Osteoblast (primary cell): ENCODE data around the gene ZNF774. TPM values are rescaled to one million over a fixed set of nuclear protein-coding genes. Genes with fewer than 3 reads are reported as not detected.

Source experiments
- DNase-seq: peaks from one replicate; pipeline ENCODE4 v3.0.0; 2011; ENCODE audit warnings: low spot score, mixed read lengths; ENCODE audit not compliant: insufficient read length; ENCODE audit errors: missing footprints
- H2AFZ ChIP-seq: 2 replicates; pipeline ENCODE4 v1.6.0; 2011; ENCODE audit warnings: mild to moderate bottlenecking, low read length
- H3K27ac ChIP-seq: 2 replicates; pipeline ENCODE4 v1.5.1; 2011; ENCODE audit warnings: mild to moderate bottlenecking, low read depth, low read length, moderate library complexity
- H3K27me3 ChIP-seq: 2 replicates; pipeline ENCODE4 v1.6.0; 2012; ENCODE audit warnings: mild to moderate bottlenecking, control low read depth, inconsistent platforms, low read length, moderate library complexity; ENCODE audit not compliant: insufficient read depth
- H3K36me3 ChIP-seq: 2 replicates; pipeline ENCODE4 v1.5.1; 2011; ENCODE audit warnings: mild to moderate bottlenecking, low read length, control low read depth, moderate library complexity; ENCODE audit not compliant: insufficient read depth
- H3K4me1 ChIP-seq: 2 replicates; pipeline ENCODE4 v1.5.1; 2011; ENCODE audit warnings: mild to moderate bottlenecking, low read length, control low read depth, moderate library complexity; ENCODE audit not compliant: insufficient read depth
- H3K4me2 ChIP-seq: 2 replicates; pipeline ENCODE4 v1.6.0; 2011; ENCODE audit warnings: mild to moderate bottlenecking, low read length; ENCODE audit not compliant: insufficient read depth
- H3K4me3 ChIP-seq: fragments of 200-600 bp; sonication (generic); 3 replicates; pipeline ENCODE4 v1.5.1; 2012; ENCODE audit warnings: mild to moderate bottlenecking, low read length, inconsistent platforms; ENCODE audit not compliant: insufficient read depth
- H3K79me2 ChIP-seq: 2 replicates; pipeline ENCODE4 v1.6.0; 2012; ENCODE audit warnings: mild to moderate bottlenecking, low read length, control low read depth, inconsistent platforms; ENCODE audit not compliant: insufficient read depth
- H3K9me3 ChIP-seq: 2 replicates; pipeline ENCODE4 v1.5.1; 2011; ENCODE audit warnings: low read depth, low read length, control low read depth
- H4K20me1 ChIP-seq: 2 replicates; pipeline ENCODE4 v1.6.0; 2012; ENCODE audit warnings: mild to moderate bottlenecking, low read length, control low read depth; ENCODE audit not compliant: insufficient read depth
- total RNA-seq: library from RNA; depleted of rRNA; stranded (reverse); fragments of >200 nt; gene quantifications from 2 replicates; pipeline ENCODE4 v1.2.3, GENCODE V29; 2012
- TF ChIP-seq, protein P1 (sequence below): IDR thresholded peaks from 2 replicates; pipeline ENCODE4 v1.5.1; 2011; ENCODE audit warnings: mild to moderate bottlenecking, low read depth, low read length, moderate library complexity; ENCODE audit errors: extremely low read depth

The ZNF774 gene
- total RNA-seq, 1 donor: 1.8 TPM

DNA sequence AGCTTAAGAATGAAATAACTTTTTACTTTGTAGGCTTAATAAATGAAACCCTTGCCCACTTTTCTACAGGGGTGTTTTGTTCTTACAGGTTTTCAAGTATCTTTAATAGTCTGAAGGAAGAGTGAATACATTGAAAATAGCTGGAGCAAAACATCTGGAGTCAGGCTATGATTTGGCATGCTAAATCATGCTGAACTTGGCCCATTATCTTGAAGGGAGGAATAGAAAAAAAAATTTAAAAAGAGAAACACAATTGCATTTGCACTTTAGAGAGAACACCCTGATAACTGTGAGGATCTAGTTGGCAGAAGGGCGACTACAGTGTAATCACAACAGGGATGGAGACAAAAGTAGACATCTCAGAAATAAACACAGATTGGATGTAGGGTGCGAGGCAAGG lies 34.1 kb downstream of the ZNF774 start:
- Histone ChIP-seq H3K36me3 (peaks cover 8% of the 10 kb centered on the region), H3K4me2 (no peak overlapping the region), H3K9me3 (no peaks in the 10 kb centered on the region), H3K27me3 (no peaks in the 10 kb centered on the region), H3K4me1 (peaks cover 13% of the 10 kb centered on the region), H3K79me2 (peaks cover 32% of the 10 kb centered on the region), H2AFZ (no peak overlapping the region), H3K4me3 (no peak overlapping the region), H4K20me1 (peaks cover 7% of the 10 kb centered on the region), H3K27ac (no peak overlapping the region)
- TF ChIP-seq, protein P1, sequence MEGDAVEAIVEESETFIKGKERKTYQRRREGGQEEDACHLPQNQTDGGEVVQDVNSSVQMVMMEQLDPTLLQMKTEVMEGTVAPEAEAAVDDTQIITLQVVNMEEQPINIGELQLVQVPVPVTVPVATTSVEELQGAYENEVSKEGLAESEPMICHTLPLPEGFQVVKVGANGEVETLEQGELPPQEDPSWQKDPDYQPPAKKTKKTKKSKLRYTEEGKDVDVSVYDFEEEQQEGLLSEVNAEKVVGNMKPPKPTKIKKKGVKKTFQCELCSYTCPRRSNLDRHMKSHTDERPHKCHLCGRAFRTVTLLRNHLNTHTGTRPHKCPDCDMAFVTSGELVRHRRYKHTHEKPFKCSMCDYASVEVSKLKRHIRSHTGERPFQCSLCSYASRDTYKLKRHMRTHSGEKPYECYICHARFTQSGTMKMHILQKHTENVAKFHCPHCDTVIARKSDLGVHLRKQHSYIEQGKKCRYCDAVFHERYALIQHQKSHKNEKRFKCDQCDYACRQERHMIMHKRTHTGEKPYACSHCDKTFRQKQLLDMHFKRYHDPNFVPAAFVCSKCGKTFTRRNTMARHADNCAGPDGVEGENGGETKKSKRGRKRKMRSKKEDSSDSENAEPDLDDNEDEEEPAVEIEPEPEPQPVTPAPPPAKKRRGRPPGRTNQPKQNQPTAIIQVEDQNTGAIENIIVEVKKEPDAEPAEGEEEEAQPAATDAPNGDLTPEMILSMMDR: no peak
- DNase-seq: no peak

DNA sequence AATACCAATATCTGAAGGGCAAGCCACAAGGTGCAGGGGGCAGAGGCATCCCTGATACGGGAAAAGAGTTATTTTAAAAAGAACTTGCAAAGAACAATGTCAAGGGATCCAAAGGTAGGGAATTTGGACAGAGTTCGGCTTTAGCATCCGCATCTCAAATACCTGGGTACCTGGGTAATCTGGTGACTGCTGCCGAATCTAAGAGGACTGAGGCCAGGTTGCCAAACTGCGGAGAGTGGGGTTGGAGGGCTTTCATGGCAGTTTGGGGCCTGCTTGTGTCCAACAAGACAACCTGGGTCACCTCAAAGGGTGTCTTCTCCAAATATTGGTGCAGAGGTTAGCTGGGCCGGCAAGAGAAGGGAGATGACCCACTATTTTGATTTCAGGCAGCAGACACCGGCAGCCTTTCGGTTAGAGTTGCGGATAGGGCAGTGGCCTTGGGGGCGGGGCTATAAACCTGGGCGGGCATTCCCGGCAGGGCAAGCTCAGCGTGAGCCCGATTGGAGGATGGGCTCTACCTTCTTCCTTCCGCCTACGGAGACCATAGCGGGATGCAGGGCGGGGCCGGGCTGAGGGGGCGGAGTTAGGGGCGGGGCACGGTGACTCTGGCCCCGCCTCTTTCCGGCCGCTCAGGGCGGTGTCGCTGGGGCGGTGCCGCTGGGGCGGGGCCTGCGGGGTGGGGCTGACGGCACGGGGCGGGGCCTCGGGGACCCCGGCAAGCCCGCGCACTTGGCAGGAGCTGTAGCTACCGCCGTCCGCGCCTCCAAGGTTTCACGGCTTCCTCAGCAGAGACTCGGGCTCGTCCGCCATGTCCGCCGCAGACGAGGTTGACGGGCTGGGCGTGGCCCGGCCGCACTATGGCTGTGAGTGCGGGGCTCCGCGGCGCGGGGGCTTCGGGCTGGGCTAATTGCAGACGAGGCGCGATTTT lies 35.7 kb downstream of the ZNF774 start, which contains the start of gene IQGAP1:
Gene IQGAP1 (plus strand): TSS at position 709 of the 928 bp plus-strand sequence. CDS start 100 bp downstream, at position 809.
- TF ChIP-seq, protein P1: no peak
- no peaks in the 10 kb centered on the region for H3K9me3 ChIP-seq
- DNase-seq: peak; percentile 97
- peaks cover 13% of the 10 kb centered on the region for H3K4me1 ChIP-seq
- peak within 1 kb of the TSS; percentile 98 for H2AFZ ChIP-seq
- peak within 1 kb of the TSS; percentile 98 for H3K4me2 ChIP-seq
- peaks cover 47% of the 10 kb centered on the region for H3K79me2 ChIP-seq
- H3K36me3 ChIP-seq: peaks cover 20% of the 10 kb centered on the region
- peaks cover 13% of the 10 kb centered on the region for H4K20me1 ChIP-seq
- H3K27ac ChIP-seq: peak within 1 kb of the TSS; percentile 84
- H3K4me3 ChIP-seq: peak within 1 kb of the TSS; percentile 74
- H3K27me3 ChIP-seq: no peaks in the 10 kb centered on the region

DNA sequence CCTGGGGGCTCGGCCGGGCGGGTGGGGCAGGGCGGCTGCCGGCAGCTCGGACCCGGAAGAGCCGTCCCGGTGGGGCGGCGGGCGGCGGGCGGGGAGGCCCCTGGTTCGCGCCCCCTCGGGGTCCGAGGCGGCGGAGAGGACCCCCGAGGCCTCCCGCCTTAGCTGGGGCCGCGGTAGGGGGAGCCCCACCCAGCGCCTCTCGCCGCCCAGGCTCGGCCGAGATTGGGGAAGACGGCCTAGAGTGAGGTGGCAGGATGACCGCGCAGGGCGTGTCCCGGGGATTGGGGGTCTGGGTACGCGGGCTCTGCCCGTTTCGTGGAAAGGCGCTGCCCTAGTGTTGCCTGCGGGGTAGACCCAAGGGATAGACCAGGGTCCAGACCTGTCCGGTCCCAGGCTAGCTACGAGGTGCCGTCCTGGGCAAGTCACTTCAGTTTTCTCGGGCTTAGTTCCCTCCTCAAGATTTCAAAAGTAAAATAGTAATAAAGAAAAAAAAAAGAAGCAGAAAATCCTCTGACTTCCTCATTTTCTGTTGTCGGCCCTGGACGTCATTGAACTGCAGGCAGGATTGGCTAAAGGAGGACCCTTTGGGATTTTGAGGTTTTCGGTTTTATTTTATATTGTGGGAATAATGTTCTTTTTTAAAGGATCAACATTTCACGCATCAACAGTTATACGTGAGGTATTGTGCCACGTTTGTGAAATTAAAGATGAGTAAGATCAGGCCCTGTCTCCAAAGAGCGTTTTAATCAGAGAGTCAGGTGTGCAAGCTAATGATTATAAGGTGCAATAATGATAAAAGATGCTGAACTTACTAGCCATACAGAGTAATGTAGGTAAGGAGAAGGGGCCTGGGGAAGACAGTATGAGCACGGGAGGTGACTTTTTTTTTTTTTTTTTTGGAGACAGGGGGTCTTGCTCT lies 36.6 kb downstream of the ZNF774 start:
- Histone ChIP-seq H3K4me3 (peak overlapping the region; percentile 74), H3K36me3 (peaks cover 24% of the 10 kb centered on the region), H3K4me2 (peak overlapping the region; percentile 89), H4K20me1 (peaks cover 13% of the 10 kb centered on the region), H3K79me2 (peaks cover 56% of the 10 kb centered on the region), H3K27ac (peak overlapping the region; percentile 84), H3K9me3 (no peaks in the 10 kb centered on the region), H3K4me1 (peaks cover 13% of the 10 kb centered on the region), H2AFZ (peak overlapping the region; percentile 49), H3K27me3 (no peaks in the 10 kb centered on the region)
- TF ChIP-seq, protein P1: no peak
- peak; percentile 90 for DNase-seq
